IPS-NIHi7 (cell line): ENCODE measurements around the gene FGL2.
"Not testable (repeated sequence)": the region's sequence is repeated elsewhere in the genome, so short reads cannot be mapped to it uniquely, and the experiment has no call there.

Experiments used
- DNase-seq: peaks from one replicate; pipeline ENCODE4 v3.0.0; 2012; ENCODE audit warnings: mixed read lengths; ENCODE audit errors: extremely low spot score

Gene FGL2

GRCh38 chr7:77216181-77216845 lies 16.7 kb upstream of the FGL2 start:
- DNase-seq = no peak

- no peak for DNase-seq
Measured at GRCh38 chr7:77209479-77210139, 10.0 kb upstream of the FGL2 start.

- no peak for DNase-seq
Measured at GRCh38 chr7:77208416-77208815, 8.8 kb upstream of the FGL2 start.

- no peak for DNase-seq
Measured at GRCh38 chr7:77205706-77206105, 6.1 kb upstream of the FGL2 start.

- DNase-seq = no peak
Measured at GRCh38 chr7:77202481-77202976, 2.9 kb upstream of the FGL2 start.

- no peak for DNase-seq
Measured at GRCh38 chr7:77200542-77200941, 923 bp upstream of the FGL2 start.

GRCh38 chr7:77197141-77197540 lies 2.5 kb downstream of the FGL2 start:
- DNase-seq = no peak

GRCh38 chr7:77188731-77189437 lies 10.7 kb downstream of the FGL2 start:
- no peak for DNase-seq

GRCh38 chr7:77185866-77186265 lies 13.8 kb downstream of the FGL2 start:
- no peak for DNase-seq

- DNase-seq = no peak
Measured at GRCh38 chr7:77184990-77185389, 14.6 kb downstream of the FGL2 start.

GRCh38 chr7:77184463-77184862 lies 15.2 kb downstream of the FGL2 start:
- no peak for DNase-seq

GRCh38 chr7:77182261-77182660 lies 17.4 kb downstream of the FGL2 start:
- DNase-seq = no peak

- no peak for DNase-seq
Measured at GRCh38 chr7:77181734-77182133, 17.9 kb downstream of the FGL2 start.

- no peak for DNase-seq
Measured at GRCh38 chr7:77181015-77181595, 18.5 kb downstream of the FGL2 start.

- not testable (repeated sequence) for DNase-seq
Measured at GRCh38 chr7:77178024-77178423, 21.6 kb downstream of the FGL2 start.

GRCh38 chr7:77177321-77177904 lies 22.2 kb downstream of the FGL2 start:
- DNase-seq = not testable (repeated sequence)

GRCh38 chr7:77175274-77175800 lies 24.3 kb downstream of the FGL2 start:
- not testable (repeated sequence) for DNase-seq

- not testable (repeated sequence) for DNase-seq
Measured at GRCh38 chr7:77174418-77174817, 25.2 kb downstream of the FGL2 start.

- not testable (repeated sequence) for DNase-seq
Measured at GRCh38 chr7:77172437-77173172, 27.0 kb downstream of the FGL2 start.

GRCh38 chr7:77171073-77171472 lies 28.5 kb downstream of the FGL2 start:
- not testable (repeated sequence) for DNase-seq

- DNase-seq = no peak
Measured at GRCh38 chr7:77157446-77157845, 42.2 kb downstream of the FGL2 start.
